Right lobe of liver (tissue), 4 donors: ENCODE measurements around the gene NACC1.

Experiments
- CTCF ChIP-seq, 4 donors: fragments of 200-600 bp in 3 of 4; fragments of 450-650 bp in 1 of 4; IDR thresholded peaks; one replicate each; pipeline versions ENCODE4 v1.5.1 to v1.8.0; 2016 to 2022; ENCODE audit warnings: antibody characterized with exemption in 4 of 4, mild to moderate bottlenecking in 2 of 4
- POLR2A ChIP-seq: fragments of 450-650 bp; IDR thresholded peaks from one replicate; pipeline ENCODE4 v1.6.1; 2017; ENCODE audit warnings: antibody characterized with exemption, mild to moderate bottlenecking
- donor health status: DM: no; HTN: no; CAD: no.
- donor health status: DM: no; HTN: no; CAD: no.
- donor health status: DM: no; HTN: yes; CAD: no.

GRCh38 chr19:13165162-13165997 is 47.3 kb downstream of the NACC1 start:
- TF ChIP-seq CTCF (IDR thresholded peaks at IDR 0.05) (no peak), POLR2A (no peak)
